ENCODE measurements around the gene KLF2. TPM values are rescaled to one million over a fixed set of nuclear protein-coding genes. Genes with fewer than 3 reads are reported as not detected.

Gene KLF2
- total RNA-seq, 1 donor from 2014 or later = 198 TPM

DNA sequence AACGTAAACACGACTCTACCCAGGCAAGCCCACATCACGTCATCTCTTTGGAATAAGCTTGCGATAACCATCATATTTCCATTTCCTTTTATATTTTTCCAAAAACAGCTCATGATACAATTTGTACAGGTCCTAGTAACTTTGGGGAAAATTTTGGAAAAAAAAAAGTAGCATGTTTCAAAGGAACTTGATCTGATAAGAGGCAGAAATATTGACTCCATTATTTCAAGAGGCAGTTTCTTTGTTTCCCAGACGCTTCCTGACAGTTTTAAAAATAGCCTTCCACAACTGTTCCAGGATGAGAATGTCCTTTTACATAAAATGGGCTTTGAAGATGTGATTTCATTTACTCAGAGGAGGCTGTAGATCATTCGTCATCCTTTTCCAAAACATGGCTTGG lies 23.1 kb downstream of the KLF2 start:
- TF ChIP-seq, protein P1, sequence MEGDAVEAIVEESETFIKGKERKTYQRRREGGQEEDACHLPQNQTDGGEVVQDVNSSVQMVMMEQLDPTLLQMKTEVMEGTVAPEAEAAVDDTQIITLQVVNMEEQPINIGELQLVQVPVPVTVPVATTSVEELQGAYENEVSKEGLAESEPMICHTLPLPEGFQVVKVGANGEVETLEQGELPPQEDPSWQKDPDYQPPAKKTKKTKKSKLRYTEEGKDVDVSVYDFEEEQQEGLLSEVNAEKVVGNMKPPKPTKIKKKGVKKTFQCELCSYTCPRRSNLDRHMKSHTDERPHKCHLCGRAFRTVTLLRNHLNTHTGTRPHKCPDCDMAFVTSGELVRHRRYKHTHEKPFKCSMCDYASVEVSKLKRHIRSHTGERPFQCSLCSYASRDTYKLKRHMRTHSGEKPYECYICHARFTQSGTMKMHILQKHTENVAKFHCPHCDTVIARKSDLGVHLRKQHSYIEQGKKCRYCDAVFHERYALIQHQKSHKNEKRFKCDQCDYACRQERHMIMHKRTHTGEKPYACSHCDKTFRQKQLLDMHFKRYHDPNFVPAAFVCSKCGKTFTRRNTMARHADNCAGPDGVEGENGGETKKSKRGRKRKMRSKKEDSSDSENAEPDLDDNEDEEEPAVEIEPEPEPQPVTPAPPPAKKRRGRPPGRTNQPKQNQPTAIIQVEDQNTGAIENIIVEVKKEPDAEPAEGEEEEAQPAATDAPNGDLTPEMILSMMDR (IDR thresholded peaks at IDR 0.05) = no peak
- Histone ChIP-seq H3K27ac (no peak overlapping the region), H3K9me3 (no peaks in the 10 kb centered on the region), H3K4me1 (peaks cover 15% of the 10 kb centered on the region), H3K4me3 (no peak overlapping the region), H3K36me3 (no peaks in the 10 kb centered on the region), H3K27me3 (no peaks in the 10 kb centered on the region)
- no peak for DNase-seq
- intact Hi-C loops (cut with DNase I) = no loop called here
- ATAC-seq = no peak

DNA sequence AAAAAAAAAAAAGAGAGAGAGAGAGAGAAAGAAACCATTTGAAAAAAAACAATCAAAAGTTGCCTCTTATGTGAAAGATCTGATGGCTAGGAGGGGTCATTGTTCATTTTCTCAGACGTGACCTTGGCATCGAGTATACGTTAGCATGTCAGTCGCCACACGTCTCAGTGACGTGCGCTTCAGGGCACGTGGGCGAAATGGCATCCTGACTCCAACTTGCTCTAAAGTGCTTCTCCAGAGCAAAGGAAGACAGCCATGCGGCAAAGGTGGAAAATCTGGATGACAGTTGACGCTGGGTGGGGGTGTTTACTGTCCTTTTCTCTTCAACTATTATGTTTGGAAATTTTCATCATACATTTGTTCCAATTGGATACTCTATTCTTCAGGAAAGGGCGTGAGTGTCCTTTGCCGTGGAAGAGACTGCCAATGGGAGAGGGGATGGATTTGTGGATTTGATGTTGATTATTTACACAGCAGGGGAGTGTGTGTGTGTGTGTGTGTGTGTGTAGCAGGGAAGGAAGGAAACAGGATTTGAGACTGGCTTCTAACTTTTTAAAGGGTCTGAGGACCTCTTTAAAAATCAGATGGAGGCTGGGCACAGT lies 25.0 kb downstream of the KLF2 start:
- Histone ChIP-seq H3K27me3 (no peaks in the 10 kb centered on the region), H3K27ac (no peak overlapping the region), H3K9me3 (no peaks in the 10 kb centered on the region), H3K4me1 (peaks cover 10% of the 10 kb centered on the region), H3K36me3 (no peaks in the 10 kb centered on the region), H3K4me3 (no peak overlapping the region)
- TF ChIP-seq, protein P1 (IDR thresholded peaks at IDR 0.05) = no peak
- ATAC-seq (peak; percentile 53), DNase-seq (no peak)
- intact Hi-C loops (cut with DNase I) = no loop called here

DNA sequence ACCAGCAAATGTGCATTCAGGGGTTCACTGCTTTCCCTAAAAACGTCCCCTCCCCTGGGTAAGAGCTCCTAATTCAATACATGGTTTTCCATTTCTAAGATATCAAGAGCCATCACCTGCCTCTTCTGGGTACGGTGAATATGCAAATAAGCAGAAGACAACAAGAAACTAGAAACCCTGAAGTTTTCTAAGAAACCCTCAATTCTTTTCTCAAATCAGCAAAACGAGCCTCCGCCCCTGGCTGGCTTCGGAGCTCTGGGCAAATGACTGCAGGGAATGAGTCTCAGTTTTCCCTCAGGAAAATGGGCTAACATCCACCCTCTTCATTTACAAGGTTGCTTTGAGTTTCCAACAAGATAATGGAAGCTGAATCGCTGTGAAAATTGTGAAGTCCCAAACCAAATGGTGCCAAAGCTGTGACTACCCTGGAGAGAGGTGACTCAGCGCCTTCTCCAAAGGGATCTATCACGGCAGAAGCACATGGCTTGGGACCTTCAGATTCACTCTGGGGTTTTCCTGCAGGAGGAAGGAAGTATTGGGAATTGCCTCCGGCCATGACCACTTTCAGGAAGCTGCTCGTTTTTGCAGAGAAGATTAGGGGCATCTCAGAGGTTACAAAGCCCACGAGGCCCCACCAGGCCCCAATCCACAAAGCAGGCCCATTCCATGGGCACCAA lies 26.6 kb downstream of the KLF2 start:
- ATAC-seq = no peak
- no peak for DNase-seq
- no peaks in the 10 kb centered on the region for H3K27me3 ChIP-seq
- H3K36me3 ChIP-seq = no peaks in the 10 kb centered on the region
- TF ChIP-seq, protein P1 (IDR thresholded peaks at IDR 0.05) = no peak
- H3K4me3 ChIP-seq = no peak overlapping the region
- H3K9me3 ChIP-seq = no peaks in the 10 kb centered on the region
- H3K27ac ChIP-seq = peak overlapping the region; percentile 30
- intact Hi-C loops (cut with DNase I) = no loop called here
- H3K4me1 ChIP-seq = peaks cover 17% of the 10 kb centered on the region

DNA sequence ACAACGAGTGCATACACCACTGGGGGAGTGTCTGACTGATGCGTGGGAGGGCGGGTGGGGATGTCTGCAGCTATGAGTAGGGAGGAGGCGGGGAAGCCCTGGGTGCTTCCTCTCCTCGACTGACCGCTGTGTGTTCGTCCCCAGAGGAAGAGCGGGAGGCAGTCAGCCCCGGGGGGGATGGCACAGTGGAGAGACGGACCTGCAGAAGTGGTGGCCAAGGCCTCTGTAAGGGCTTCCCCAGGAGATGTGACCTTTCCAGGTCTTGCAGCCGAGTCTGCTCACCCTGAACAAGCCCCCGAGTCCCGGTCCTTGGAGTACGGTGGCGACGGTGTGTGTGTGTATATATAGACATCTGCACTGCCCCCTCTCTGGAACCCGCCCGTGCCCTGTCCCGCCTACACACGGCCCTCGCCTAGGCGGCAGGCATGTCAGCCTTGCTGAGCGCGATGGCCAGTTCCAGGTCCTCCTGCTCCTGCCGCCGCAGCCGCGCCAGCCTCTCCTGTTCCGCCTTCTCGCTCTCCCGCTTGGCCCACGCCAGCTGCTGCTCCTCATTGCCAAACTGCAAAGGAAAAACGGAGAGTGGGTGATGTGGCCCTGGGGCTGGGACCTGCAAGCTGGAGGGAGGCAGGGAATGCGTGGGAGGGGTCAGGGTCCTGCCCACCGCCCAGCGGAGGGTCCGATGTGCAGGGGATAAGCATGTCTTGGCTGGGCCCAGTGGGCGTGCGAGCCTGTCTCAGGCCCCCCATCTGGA lies 30.8 kb downstream of the KLF2 start:
- TF ChIP-seq, protein P1 (IDR thresholded peaks at IDR 0.05) = no peak
- Histone ChIP-seq H3K27ac (no peak overlapping the region), H3K27me3 (no peaks in the 10 kb centered on the region), H3K4me1 (peaks cover 20% of the 10 kb centered on the region), H3K36me3 (no peaks in the 10 kb centered on the region), H3K4me3 (peak overlapping the region; percentile 16), H3K9me3 (no peaks in the 10 kb centered on the region)
- DNase-seq = no peak
- intact Hi-C loops (cut with DNase I) = no loop called here
- peak; percentile 86 for ATAC-seq

DNA sequence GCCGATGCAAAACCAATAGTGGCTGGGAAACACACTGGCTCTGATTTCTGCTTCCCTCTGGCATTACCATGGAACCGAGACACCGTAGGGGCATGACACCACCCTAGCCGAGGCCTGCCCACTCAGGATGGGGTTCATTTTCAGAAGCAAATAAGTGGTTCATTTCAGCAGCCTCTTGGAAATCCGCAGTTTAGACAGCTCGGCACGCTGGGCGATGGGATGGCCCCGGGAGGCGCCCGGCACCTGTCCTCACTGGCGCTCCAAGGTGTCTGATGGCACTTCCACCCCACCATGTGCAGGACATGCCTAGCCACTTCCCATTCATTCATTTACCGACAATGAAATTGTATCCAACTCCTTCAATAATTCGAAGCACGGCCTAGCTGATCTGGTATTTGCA lies 33.8 kb downstream of the KLF2 start:
- peaks cover 27% of the 10 kb centered on the region for H3K4me1 ChIP-seq
- no peaks in the 10 kb centered on the region for H3K27me3 ChIP-seq
- TF ChIP-seq, protein P1 (IDR thresholded peaks at IDR 0.05) = no peak
- intact Hi-C loops (cut with DNase I) = no loop called here
- H3K27ac ChIP-seq = no peak overlapping the region
- no peak for DNase-seq
- no peaks in the 10 kb centered on the region for H3K36me3 ChIP-seq
- H3K4me3 ChIP-seq = no peak overlapping the region
- no peaks in the 10 kb centered on the region for H3K9me3 ChIP-seq
- no peak for ATAC-seq
